AG08395 (cell line): ENCODE results near the gene CYP2D6.
"Not testable (repeated sequence)": the region's sequence is repeated elsewhere in the genome, so short reads cannot be mapped to it uniquely, and the experiment has no call there.

Experiments used
- DNase-seq: peaks from one replicate; pipeline ENCODE4 v3.0.0; 2012; ENCODE audit warnings: mixed read lengths, low spot score

Gene CYP2D6

GRCh38 chr22:42158456-42159132 lies 28.0 kb upstream of the CYP2D6 start:
- DNase-seq, result no peak

DNA sequence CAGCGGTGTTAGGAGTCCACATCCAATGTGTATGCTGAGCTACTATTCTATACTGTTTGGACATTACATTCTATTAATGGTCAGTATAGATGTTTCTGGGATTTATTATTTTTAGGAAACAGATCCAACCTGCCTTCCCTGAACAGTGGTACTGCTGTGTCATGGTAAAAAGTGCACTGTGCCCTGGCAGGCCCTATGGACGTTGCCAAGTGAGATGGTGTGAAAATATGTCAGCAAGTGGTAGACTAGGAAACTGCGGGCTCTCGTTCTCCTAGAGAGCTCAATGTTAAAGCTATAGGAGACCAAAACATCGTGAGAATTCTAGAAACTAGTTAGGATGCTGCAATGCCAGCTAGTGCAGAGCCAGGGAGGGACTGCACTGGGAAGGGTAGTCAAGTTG lies 26.0 kb upstream of the CYP2D6 start:
- no peak for DNase-seq

DNA sequence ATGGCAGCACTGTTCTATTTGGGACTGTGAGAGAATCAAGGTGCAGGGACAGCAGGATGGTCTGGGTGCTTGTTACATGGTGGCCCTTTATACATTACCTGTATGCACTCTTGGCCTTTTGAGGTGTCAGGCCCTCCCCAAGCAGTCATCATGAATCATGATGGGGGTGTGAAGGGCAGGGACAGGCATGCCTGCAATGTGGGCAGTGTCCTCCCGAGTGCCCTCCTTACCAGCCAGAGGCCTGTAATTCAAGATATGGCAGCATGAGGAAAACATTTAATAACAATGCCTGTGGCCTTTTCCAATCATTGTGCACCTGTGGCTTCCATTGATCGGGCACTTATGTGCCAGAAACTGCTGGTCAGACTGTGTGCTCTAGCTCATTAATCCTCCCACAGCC lies 25.5 kb upstream of the CYP2D6 start:
- DNase-seq, result no peak

- no peak for DNase-seq
Observed at GRCh38 chr22:42155053-42155543, 24.5 kb upstream of the CYP2D6 start.

- DNase-seq, result no peak
Observed at GRCh38 chr22:42154293-42155052, 23.9 kb upstream of the CYP2D6 start.

- no peak for DNase-seq
Observed at GRCh38 chr22:42152661-42153270, 22.2 kb upstream of the CYP2D6 start.

DNA sequence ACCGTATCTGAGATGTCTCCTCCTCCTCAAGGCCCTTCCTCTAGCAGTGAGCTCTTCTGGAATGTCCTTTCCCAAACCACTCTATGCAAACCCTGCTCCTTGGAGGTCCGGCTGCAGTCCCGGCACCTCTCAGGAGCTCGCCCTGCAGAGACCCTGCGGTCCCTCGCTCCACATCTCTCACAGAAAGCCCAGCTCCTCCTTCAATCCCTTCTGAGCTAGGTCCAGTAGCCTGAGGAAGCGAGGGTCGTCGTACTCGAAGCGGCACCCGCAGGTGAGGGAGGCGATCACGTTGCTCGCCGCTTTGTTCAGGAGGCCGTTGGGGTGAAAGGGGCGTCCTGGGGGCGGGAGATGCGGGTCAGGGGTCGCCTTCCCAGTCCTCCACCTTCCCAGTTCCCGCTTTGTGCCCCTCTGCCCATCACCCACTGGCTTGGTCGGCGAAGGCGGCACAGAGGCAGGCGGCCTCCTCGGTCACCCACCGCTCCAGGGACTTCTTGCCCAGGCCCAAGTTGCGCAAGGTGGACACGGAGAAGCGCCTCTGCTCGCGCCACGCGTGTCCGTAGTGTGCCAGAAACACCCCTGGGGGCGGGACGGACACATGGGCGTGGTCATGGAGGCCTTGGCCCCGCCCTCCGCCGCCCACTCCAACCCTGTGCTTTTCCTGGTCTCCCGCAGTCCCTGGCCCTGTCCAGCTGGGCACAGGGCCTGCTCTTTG lies 21.5 kb upstream of the CYP2D6 start:
- DNase-seq, result no peak

- no peak for DNase-seq
Observed at GRCh38 chr22:42150727-42151590, 20.3 kb upstream of the CYP2D6 start.

DNA sequence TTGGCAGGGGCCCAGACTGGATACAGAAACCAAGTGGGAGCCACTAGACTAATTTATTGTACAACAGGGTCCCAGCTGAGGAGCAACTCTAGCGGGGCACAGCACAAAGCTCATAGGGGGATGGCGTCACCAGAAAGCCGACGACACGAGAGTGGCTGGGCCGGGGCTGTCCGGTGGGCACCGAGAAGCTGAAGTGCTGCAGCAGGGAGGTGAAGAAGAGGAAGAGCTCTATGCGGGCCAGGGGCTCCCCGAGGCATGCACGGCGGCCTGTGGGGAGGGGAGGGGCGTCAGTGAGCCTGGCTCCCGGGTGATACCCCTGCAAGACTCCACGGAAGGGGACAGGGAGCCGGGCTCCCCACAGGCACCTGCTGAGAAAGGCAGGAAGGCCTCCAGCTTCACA lies 19.2 kb upstream of the CYP2D6 start:
- DNase-seq, result not testable (repeated sequence)

- DNase-seq, result no peak
Observed at GRCh38 chr22:42145175-42145574, 14.6 kb upstream of the CYP2D6 start.

DNA sequence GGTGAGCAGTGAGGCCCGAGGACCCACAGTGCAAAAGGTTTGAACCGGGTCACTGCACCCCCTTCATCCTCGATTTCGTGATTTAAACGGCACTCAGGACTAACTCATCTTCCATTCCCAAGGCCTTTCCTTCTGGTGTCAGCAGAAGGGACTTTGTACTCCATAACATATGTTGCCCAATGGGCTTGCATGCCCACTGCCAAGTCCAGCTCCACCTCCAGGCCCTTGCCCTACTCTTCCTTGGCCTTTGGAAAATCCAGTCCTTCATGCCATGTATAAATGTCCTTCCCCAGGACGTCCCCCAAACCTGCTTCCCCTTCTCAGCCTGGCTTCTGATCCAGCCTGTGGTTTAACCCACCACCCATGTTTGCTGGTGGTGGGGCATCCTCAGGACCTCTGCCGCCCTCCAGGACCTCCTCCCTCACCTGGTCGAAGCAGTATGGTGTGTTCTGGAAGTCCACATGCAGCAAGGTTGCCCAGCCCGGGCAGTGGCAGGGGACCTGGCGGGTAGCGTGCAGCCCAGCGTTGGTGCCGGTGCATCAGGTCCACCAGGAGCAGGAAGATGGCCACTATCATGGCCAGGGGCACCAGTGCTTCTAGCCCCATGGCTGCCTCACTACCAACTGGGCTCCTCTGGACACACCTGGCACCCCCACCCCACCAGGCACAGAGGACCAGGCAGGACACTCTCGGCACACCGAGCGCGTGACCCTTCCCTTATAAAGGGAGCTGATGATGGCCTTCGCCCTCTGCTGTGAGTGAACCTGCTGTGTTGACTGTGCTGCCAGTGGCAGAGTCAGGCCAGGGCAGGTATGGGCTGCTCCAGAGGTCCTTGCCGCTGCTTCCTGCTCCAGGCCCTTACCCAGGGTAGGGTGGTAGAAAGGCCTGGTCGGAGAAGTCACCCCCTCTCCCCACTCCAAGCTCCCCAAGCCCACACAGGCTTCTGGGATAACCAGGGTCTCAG lies 13.5 kb upstream of the CYP2D6 start:
- not testable (repeated sequence) for DNase-seq

GRCh38 chr22:42142771-42143461 lies 12.3 kb upstream of the CYP2D6 start:
- DNase-seq, result no peak

- DNase-seq, result not testable (repeated sequence)
Observed at GRCh38 chr22:42141307-42142057, 10.9 kb upstream of the CYP2D6 start.

DNA sequence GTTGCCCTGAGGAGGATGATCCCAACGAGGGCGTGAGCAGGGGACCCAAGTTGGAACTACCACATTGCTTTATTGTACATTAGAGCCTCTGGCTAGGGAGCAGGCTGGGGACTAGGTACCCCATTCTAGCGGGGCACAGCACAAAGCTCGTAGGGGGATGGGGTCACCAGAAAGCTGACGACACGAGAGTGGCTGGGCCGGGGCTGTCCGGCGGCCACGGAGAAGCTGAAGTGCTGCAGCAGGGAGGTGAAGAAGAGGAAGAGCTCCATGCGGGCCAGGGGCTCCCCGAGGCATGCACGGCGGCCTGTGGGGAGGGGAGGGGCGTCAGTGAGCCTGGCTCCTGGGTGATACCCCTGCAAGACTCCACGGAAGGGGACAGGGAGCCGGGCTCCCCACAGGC lies 9.5 kb upstream of the CYP2D6 start:
- not testable (repeated sequence) for DNase-seq

- DNase-seq, result not testable (repeated sequence)
Observed at GRCh38 chr22:42139508-42139907, 8.9 kb upstream of the CYP2D6 start.

DNA sequence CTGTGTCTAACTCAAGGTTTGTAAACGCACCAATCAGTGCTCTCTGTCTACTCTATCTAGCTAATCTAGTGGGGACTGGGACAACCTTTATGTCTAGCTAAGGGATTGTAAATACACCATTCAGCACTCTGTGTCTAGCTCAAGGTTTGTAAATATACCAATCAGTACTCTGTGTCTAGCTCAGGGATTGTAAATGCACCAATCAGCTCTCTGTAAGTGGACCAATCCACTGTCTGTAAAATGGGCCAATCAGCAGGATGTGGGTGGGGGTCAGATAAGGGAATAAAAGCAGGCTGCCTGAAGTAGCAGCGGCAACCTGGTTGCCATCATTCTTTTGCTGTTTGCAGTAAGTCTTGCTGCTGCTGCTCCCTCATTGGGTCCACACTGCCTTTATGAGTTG lies 8.4 kb upstream of the CYP2D6 start:
- DNase-seq, result no peak

GRCh38 chr22:42138122-42138770 lies 7.6 kb upstream of the CYP2D6 start:
- no peak for DNase-seq

DNA sequence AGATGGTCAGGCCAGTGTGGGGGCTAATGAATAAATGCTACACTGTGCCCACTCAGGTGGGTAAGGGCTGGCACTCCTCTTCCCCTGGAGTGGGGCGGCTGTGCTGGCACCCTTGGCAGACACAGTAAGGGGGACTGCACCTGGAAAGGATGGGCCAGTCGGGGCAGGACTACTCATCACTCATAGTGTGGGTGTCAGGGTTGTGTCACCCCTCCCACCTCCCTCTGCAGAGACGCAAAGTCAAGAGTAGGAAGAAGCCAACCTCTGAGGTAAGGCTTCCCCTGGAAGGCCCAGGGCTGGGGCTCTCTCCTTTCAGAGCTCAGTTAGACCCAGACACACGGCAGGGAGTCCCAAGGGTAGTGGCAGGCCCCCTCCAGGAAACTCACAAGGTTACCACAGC lies 5.1 kb upstream of the CYP2D6 start:
- DNase-seq, result not testable (repeated sequence)
